Measurements from ENCODE around the gene ANKRD33B. TPM values are rescaled to one million over a fixed set of nuclear protein-coding genes. Genes with fewer than 3 reads are reported as not detected.
"Not testable (repeated sequence)": the region's sequence is repeated elsewhere in the genome, so short reads cannot be mapped to it uniquely, and the experiment has no call there.

The ANKRD33B gene
- polyA plus RNA-seq, 1 donor (not counting 4 experiments of a cell fraction or from before 2014, with no cell fraction given): 1.9 TPM

DNA sequence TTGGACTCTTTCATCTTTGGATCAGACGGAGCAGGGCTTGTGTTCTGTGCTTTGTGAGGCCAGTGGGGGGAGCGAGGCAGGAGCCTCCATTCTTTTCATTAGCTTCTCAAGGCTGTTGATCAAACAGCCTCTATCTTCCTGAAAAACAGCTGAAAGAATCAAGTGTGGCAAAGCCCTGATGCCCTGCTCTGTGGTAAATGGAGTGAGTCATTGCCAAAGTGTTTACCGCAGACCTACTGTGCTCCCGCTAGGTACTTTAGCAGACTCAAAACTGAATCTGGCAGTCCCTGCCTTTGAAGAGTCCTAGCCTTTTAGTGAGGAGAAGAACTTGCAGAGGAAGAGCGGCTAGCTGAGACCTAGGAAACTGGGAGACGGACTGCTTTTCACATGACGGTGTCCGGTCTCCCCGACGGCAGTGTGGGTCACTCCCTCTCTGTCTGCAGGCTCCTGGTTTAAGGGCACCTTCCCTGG, 3.3 kb downstream of the ANKRD33B start:
- TF ChIP-seq, protein P1, sequence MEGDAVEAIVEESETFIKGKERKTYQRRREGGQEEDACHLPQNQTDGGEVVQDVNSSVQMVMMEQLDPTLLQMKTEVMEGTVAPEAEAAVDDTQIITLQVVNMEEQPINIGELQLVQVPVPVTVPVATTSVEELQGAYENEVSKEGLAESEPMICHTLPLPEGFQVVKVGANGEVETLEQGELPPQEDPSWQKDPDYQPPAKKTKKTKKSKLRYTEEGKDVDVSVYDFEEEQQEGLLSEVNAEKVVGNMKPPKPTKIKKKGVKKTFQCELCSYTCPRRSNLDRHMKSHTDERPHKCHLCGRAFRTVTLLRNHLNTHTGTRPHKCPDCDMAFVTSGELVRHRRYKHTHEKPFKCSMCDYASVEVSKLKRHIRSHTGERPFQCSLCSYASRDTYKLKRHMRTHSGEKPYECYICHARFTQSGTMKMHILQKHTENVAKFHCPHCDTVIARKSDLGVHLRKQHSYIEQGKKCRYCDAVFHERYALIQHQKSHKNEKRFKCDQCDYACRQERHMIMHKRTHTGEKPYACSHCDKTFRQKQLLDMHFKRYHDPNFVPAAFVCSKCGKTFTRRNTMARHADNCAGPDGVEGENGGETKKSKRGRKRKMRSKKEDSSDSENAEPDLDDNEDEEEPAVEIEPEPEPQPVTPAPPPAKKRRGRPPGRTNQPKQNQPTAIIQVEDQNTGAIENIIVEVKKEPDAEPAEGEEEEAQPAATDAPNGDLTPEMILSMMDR (optimal IDR thresholded peaks at IDR 0.05 in 1 of 3, IDR thresholded peaks at IDR 0.05 in 1 of 3, conservative IDR thresholded peaks at IDR 0.05 in 1 of 3; ENCODE audit: extremely low read depth in 1 of 3, insufficient read depth in 2 of 3, low read length in 3 of 3): no peak
- no peak for TF ChIP-seq EZH2 (IDR thresholded peaks at IDR 0.05; ENCODE audit: low read length)
- Histone ChIP-seq H3K4me3 (ENCODE audit: control insufficient read depth in 2 of 3, extremely low read depth in 1 of 3, insufficient read depth in 2 of 3, low read depth in 1 of 3, low read length in 3 of 3) (no peak overlapping the region), H3K36me3 (ENCODE audit: control insufficient read depth in 2 of 2, extremely low read depth in 1 of 2, insufficient read depth in 2 of 2, low read length in 2 of 2) (no peaks in the 10 kb centered on the region), H3K79me2 (ENCODE audit: control insufficient read depth, insufficient read depth, low read length) (peaks cover 5% of the 10 kb centered on the region), H3K4me1 (ENCODE audit: control insufficient read depth, extremely low read depth, insufficient read depth, low read length) (peaks cover 23% of the 10 kb centered on the region), H3K27me3 (ENCODE audit: control insufficient read depth, extremely low read depth, insufficient read depth, low read length) (peaks cover 12% of the 10 kb centered on the region), H4K20me1 (ENCODE audit: control insufficient read depth, extremely low read depth, insufficient read depth, low read length) (no peaks in the 10 kb centered on the region), H3K9ac (ENCODE audit: control insufficient read depth, extremely low read depth, insufficient read depth, low read length) (no peak overlapping the region), H3K9me3 (ENCODE audit: control insufficient read depth, low read depth, low read length) (no peaks in the 10 kb centered on the region), H3K27ac (ENCODE audit: control insufficient read depth, insufficient read depth, low read length) (no peak overlapping the region), H2AFZ (ENCODE audit: control insufficient read depth, low read length) (no peak overlapping the region), H3K9me1 (ENCODE audit: control insufficient read depth, extremely low read depth, insufficient read depth, low read length) (no peaks in the 10 kb centered on the region), H3K4me2 (ENCODE audit: control insufficient read depth, extremely low read depth, insufficient read depth, low read depth, low read length) (no peak overlapping the region)
- DNase-seq (ENCODE audit: low read depth, low spot score): no peak
- FAIRE-seq: no peak
- dilution Hi-C loops (cut with MboI; ENCODE audit: extremely low pct_ligation_motif_present, low sequenced_read_pairs): no loop called here

DNA sequence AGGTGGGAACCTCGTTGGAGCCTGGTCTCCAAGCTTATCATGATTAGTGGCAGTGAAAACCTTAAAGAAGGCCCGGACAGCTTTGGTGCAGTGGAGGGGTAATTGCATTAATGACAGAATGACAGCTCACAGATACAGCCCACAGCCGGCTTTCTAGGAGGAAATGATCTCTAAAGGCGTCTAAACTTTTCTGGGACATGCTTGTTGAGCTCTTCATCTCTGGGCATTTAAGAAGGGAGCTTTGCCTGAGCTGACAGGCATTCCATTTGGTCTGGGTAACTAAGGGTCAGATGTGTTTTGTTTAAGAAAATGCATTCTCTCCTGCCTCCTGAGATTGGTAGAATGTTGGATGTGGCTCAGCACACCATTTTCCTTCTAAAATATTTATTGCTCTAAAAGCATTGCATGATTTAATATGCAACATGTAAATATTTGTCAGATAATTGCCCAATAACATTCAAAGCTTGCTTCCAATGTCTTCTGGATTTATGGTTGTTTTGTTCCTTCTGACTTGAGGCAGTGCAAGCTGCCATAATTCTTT, 4.0 kb downstream of the ANKRD33B start:
- H3K9ac ChIP-seq (ENCODE audit: control insufficient read depth, extremely low read depth, insufficient read depth, low read length): no peak overlapping the region
- DNase-seq (ENCODE audit: low read depth, low spot score): no peak
- no peak overlapping the region for H3K27ac ChIP-seq (ENCODE audit: control insufficient read depth, insufficient read depth, low read length)
- no peaks in the 10 kb centered on the region for H3K9me3 ChIP-seq (ENCODE audit: control insufficient read depth, low read depth, low read length)
- no peak overlapping the region for H3K4me3 ChIP-seq (ENCODE audit: control insufficient read depth in 2 of 3, extremely low read depth in 1 of 3, insufficient read depth in 2 of 3, low read depth in 1 of 3, low read length in 3 of 3)
- no peak overlapping the region for H3K4me2 ChIP-seq (ENCODE audit: control insufficient read depth, extremely low read depth, insufficient read depth, low read depth, low read length)
- FAIRE-seq: no peak
- no peak for TF ChIP-seq EZH2 (IDR thresholded peaks at IDR 0.05; ENCODE audit: low read length)
- TF ChIP-seq, protein P1 (optimal IDR thresholded peaks at IDR 0.05 in 1 of 3, IDR thresholded peaks at IDR 0.05 in 1 of 3, conservative IDR thresholded peaks at IDR 0.05 in 1 of 3; ENCODE audit: extremely low read depth in 1 of 3, insufficient read depth in 2 of 3, low read length in 3 of 3): no peak
- no peak overlapping the region for H2AFZ ChIP-seq (ENCODE audit: control insufficient read depth, low read length)
- H3K27me3 ChIP-seq (ENCODE audit: control insufficient read depth, extremely low read depth, insufficient read depth, low read length): peaks cover 8% of the 10 kb centered on the region
- H3K4me1 ChIP-seq (ENCODE audit: control insufficient read depth, extremely low read depth, insufficient read depth, low read length): peaks cover 23% of the 10 kb centered on the region
- no peaks in the 10 kb centered on the region for H4K20me1 ChIP-seq (ENCODE audit: control insufficient read depth, extremely low read depth, insufficient read depth, low read length)
- H3K79me2 ChIP-seq (ENCODE audit: control insufficient read depth, insufficient read depth, low read length): peaks cover 5% of the 10 kb centered on the region
- dilution Hi-C loops (cut with MboI; ENCODE audit: extremely low pct_ligation_motif_present, low sequenced_read_pairs): no loop called here
- H3K9me1 ChIP-seq (ENCODE audit: control insufficient read depth, extremely low read depth, insufficient read depth, low read length): no peaks in the 10 kb centered on the region
- no peaks in the 10 kb centered on the region for H3K36me3 ChIP-seq (ENCODE audit: control insufficient read depth in 2 of 2, extremely low read depth in 1 of 2, insufficient read depth in 2 of 2, low read length in 2 of 2)

DNA sequence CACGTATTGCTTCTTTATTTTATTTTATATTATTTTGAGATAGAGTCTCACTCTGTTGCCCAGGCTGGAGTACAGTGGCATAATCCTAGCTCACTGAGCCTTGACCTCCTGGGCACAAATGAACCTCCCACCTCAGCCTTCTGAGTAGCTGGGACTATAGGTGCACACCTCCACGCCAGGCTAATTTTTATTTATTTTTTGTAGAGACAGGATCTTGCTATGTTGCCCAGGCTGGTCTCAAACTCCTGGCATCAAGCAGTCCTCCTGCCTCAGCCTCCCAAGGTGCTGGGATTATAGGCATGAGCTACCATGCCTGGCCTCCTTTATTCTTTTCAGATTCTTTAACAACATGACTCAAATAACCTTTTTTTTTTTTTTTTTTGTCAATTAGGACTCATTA, 6.7 kb downstream of the ANKRD33B start:
- FAIRE-seq; H4K20me1 ChIP-seq (ENCODE audit: control insufficient read depth, extremely low read depth, insufficient read depth, low read length); H3K4me3 ChIP-seq (ENCODE audit: control insufficient read depth in 2 of 3, extremely low read depth in 1 of 3, insufficient read depth in 2 of 3, low read depth in 1 of 3, low read length in 3 of 3); H3K9me1 ChIP-seq (ENCODE audit: control insufficient read depth, extremely low read depth, insufficient read depth, low read length); H3K9me3 ChIP-seq (ENCODE audit: control insufficient read depth, low read depth, low read length); H3K4me2 ChIP-seq (ENCODE audit: control insufficient read depth, extremely low read depth, insufficient read depth, low read depth, low read length); H3K36me3 ChIP-seq (ENCODE audit: control insufficient read depth in 2 of 2, extremely low read depth in 1 of 2, insufficient read depth in 2 of 2, low read length in 2 of 2); H3K9ac ChIP-seq (ENCODE audit: control insufficient read depth, extremely low read depth, insufficient read depth, low read length); dilution Hi-C loops (cut with MboI; ENCODE audit: extremely low pct_ligation_motif_present, low sequenced_read_pairs); H3K27me3 ChIP-seq (ENCODE audit: control insufficient read depth, extremely low read depth, insufficient read depth, low read length); H3K27ac ChIP-seq (ENCODE audit: control insufficient read depth, insufficient read depth, low read length); H3K79me2 ChIP-seq (ENCODE audit: control insufficient read depth, insufficient read depth, low read length); DNase-seq (ENCODE audit: low read depth, low spot score); H2AFZ ChIP-seq (ENCODE audit: control insufficient read depth, low read length): not testable (repeated sequence)
- H3K4me1 ChIP-seq (ENCODE audit: control insufficient read depth, extremely low read depth, insufficient read depth, low read length): peaks cover 11% of the 10 kb centered on the region

Measured in keratinocyte (primary cell).